ENCODE results near the gene DCANP1.

Gene DCANP1

DNA sequence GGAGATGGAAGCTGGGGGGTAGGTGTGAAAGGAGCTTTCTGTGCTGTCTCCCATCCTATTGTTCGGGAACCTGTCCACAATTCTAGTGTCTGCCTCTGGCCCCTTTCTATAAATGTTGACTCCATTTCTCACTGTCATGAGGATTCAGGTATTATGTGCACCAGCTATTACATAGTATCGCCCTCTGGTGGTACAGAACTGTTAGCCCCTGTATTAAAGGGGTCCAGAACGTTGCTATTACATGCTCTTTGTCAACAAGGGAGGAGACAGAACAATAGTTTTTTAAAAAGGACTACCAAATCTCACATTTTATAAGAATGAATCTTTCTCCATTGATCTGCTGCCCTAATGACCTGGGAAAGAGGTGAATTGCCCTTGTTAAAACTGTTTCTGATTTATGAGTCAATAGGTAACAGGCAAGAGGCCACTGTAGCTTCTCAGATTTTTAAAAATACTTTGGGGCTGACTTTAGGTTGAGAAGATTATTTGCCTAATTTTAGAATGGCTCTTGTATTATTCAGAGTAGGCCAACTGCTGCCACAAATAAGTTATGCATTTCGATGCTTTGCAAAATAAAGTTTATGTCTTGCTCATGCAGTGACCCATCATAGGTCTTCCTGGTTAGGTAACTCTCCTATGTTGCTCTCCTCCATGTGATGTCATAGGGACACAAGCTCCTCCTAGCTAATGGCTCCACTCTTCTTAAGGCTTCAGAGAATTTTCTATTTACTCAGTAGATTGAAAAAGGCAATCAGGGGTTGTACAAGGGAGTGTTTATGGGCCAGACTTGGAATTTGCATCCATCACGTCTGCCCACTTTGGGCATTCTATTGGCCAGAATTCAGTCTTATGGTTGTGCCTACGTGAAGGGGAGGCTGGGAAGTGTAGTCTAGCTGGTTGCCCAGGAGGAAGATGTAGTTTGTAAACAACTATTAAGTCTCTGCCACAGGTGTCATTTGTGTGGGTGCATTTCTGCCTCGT is 20.8 kb downstream of the DCANP1 start:
- DNase-seq (ENCODE audit: extremely low read depth in 1 of 2, low read depth in 1 of 2): no peak

DNA sequence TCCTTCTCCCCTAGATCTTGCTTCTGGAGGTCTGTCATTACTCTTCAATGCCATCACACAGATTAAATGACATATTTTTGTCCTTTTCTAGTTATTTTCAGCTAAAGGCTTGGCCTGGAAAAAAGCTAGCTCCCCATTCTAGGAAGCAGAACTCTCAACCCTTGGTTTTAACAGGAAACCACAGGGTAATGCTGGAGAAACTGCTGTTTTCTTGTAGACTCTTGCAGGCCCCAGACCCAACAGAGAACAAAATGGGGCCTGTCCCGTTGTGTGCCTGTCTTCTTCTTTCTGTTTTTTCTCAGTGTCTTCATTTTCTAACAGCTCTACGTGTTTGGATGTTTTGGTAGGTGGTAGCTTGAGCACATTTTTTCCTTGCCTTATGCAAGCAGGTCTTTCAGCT is 21.5 kb downstream of the DCANP1 start:
- no peak for DNase-seq (ENCODE audit: extremely low read depth in 1 of 2, low read depth in 1 of 2)

DNA sequence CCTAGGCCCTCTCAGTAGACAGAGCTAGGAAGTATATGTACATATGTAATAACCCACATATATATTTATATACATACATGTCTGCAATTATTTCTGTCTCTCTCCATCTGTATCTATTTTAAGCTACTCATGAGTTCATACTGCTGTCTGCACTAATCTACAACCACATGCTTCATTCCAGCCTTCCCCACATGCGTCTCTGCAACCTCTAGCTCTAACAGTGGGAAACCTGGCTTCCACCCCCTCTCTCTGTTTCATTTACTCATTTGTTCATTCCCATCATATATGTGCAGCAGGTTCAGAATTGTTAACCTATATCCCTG is 23.3 kb downstream of the DCANP1 start:
- no peak for DNase-seq (ENCODE audit: extremely low read depth in 1 of 2, low read depth in 1 of 2)

DNA sequence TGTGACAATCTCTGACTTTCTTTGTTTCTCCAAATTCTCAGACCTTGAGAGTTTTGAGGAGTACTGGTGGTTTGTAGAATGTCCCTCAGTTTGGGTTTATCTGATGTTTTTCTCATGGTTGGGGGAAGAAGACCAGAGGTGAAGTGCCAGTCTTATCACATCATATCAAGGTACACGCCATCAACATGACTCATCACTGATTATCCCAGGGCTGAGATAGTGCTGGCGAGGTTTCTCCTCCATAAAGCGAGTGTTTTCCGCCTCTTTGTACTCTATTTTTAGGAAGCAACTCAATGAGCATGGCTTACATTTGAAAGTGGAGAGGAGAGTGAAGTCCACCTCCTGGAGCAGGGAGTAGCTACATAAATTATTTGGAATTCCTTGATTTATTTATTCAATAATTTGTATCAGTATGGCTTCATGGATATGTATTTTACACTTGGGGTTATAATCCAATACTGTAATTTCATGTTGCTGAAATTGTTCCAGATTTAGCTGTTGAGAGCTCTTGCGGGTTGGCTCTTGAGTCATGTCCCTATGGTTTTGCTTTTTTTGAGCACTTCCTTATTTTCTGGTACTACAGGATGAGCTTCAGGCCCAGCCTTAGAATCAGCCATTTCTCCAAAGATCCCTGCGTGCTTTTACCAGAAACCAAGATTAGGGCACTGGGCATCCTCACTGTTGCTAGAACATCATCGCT is 23.9 kb downstream of the DCANP1 start:
- no peak for DNase-seq (ENCODE audit: extremely low read depth in 1 of 2, low read depth in 1 of 2)

DNA sequence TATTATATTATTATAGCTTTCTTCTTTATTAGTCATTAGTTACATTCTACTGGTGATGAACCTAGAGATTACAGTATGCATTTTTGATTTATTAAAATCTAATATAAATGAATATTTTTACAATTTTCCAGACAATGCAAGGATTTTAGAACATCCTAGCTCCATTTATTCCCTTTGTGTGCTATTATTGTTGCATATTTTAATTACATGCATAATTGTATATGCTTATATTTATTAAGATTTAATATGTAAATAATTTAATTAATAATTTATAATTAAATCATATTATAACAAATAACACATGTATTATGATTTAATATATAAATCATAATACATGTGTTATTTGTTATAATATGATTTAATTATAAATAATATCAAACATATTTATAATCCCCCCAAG is 24.7 kb downstream of the DCANP1 start:
- no peak for DNase-seq (ENCODE audit: extremely low read depth in 1 of 2, low read depth in 1 of 2)

DNA sequence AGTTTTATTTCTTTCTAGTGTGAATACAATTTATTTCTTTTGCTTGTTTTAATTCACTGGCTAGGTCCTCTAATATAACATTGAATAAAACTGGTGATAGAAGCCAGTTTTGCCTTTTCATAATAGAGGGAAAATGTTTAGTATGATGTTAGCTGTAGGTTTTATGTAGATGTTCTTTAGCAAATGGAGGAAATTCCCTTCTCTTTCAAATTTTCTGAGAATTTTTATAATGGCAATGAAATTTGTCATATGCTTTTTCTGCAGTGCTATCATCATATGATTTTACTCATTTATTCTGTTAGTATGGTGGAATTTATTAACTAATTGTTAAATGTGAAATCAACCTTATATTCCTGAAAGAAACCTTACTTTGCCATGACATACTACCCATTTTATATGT is 30.1 kb downstream of the DCANP1 start:
- no peak for DNase-seq (ENCODE audit: extremely low read depth in 1 of 2, low read depth in 1 of 2)

DNA sequence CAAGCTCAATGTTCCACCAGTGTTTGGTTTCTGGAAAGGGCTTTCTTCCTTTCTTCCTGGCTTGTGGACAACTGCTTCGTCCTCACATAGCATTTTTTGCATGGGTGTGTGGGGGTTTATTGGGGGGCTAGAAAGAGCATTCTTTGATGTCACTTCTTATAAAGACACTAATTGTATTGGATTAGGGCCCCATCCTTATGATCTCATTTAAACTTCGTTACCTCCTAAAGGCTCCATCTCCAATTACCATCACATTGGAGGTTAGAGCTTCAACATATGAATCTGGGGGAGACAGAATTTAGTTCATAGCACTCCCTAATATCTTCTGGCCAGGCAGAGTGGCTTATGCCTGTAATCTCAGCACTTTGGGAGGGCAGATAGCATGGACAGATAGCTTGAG is 42.1 kb downstream of the DCANP1 start:
- DNase-seq (ENCODE audit: extremely low read depth in 1 of 2, low read depth in 1 of 2): no peak

DNA sequence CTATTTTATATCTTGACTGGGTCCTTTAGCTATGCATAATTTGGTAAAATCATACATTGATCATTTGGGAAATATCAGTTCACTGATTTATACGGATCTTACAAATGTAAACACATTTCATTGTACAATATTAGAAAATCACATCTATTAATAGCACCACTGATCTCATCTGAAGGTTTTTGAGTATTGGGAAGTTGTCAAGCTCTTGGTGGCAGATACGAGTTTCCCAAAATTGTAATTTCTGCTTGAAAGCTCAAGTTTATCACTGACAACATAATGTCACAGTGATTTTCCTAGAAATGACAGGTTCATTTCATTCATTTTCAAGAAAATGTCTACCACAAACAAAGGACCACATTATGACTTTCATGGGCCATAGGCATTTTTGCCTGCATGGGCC is 45.1 kb downstream of the DCANP1 start:
- DNase-seq (ENCODE audit: extremely low read depth in 1 of 2, low read depth in 1 of 2): no peak

DNA sequence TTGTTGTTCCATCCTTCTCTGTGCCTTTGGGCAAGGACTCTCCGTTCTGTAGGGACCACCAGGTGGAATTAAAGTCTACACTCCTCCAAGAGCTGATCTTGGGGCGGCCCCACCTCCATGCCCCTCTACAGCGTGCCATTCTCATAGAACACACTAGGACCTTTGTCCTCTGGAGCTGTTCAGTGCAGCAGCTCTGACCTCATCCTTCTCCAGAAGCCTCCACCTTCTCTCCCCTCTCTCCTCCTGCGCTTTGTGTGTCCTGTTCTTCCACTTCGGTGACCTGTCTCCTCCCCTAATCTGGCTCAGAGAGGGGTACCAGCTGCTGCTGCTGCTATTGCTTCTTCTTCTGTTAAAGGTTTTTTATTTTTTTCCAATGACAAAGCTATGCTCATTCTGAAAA is 46.3 kb downstream of the DCANP1 start:
- no peak for DNase-seq (ENCODE audit: extremely low read depth in 1 of 2, low read depth in 1 of 2)

DNA sequence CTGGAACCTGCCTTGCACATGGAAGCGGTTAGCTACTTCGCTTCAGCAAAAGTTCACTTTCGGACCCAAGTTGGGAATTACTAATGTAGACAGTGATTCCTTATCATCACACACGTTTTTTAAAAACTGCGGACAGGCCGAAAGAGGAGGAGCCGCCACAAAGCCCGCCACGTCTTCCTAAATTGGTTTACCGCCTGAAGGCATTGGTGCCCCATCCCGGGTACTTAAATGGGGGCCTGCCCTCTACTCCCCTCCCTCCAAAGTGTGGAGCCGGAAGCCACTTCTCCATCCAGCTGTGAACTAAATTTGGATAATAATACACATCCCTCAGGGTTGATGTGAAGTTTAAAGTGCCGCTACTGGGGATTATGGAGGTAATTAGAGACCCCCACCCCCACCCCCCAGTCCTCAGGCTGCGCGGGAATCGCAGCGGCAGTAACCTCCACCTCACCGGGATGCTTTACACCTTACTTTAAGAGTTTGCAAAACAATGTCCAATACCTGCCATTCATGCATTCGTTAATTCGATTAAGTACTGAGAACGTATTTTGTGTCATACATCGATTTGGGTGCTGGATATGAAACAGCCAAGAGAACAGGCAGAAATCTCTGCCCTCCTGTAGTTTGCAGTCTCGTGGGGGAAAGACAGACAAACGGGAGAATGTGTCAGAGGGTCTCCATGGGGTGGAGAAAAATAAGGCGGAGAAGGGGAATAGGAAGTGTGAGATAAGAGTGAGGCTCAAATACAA is 47.2 kb downstream of the DCANP1 start:
- no peak for DNase-seq (ENCODE audit: extremely low read depth in 1 of 2, low read depth in 1 of 2)

DNA sequence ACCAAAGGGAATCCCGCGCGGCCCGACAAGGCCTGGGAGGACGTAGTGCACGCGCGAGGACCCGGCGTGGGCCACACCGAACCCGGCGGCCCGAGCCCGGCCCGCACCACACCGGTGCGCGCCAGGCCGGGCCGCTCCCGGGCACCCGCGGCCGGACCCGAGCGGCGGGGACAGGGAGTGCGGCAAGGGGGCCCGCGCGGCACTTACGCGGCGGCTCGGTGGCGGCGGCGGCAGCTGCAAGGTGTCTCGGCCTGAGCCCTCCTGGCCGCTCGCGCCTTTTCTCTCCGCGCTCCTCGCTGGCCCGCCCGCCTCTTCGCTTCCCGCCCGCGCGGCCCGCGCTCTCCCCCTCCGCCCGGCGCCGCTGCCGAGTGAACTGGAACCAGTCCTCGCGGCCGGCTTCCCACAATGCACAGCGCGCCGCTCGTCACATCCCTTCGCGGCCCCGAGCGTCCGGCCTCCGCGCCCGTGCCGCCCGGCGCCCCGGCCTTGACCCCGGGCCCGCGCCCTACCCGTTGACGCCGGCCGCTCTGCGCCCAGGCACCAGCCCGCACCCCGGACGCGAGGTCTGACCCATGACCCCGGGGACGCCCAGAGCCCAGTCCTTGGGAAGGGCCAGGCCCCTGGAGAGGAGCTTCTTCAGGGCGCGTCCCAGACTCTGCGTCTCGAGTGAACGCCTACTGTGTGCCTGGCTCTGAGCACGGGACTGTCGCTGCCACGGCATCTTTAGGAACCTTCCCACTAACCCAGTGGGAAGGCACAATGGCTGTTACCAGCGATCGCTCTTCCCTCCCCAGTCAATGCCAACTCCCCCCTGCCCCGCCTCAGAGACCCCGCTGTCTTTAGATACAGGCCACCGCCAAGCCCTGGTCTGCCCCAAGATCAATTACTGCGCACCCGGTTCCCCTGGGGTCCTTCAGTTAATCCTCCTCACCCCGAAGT is 48.0 kb downstream of the DCANP1 start, which contains the start of gene MACROH2A1:
TSS of gene MACROH2A1 (minus strand) at position 377 of the 939 bp plus-strand sequence. CDS start 10,138 bp downstream, outside the sequence.
- DNase-seq (ENCODE audit: extremely low read depth in 1 of 2, low read depth in 1 of 2): peak; percentile 64 to 66

DNA sequence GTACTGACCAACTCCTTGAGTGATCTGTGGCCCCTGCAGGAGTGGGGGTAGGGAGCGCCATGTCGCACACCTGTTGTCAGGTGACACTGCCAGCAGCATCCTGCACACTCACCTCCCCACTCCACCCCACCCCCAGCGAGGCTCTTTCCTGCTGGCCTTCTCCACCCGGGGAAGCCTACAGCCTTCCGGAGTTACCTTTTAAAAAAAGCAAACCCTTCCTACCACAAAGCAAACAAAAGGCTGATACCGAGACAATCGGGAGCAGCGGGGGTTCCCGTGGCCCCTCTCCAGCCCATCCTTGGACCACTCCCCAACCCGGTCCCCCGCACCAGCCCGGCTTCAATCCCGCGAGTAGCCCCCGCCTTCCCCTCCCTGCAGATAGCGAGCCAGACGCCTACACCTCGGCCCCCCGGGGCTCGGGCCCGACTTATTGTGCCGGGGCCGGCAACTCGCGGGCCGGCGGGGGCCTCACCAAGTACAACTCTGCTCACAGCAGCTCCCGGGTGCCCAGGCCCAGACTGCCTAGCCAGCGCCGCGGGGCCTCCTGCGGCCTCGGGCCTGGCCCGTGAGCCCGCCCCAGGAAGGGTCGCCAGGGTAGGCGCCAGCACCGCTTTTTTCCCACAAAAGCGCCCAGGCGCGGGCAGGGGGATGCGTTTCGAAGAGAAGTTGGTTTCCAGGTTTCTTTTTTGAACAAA is 48.8 kb downstream of the DCANP1 start:
- DNase-seq (ENCODE audit: extremely low read depth in 1 of 2, low read depth in 1 of 2): peak in 1 of 2 donors; percentile 15

DNA sequence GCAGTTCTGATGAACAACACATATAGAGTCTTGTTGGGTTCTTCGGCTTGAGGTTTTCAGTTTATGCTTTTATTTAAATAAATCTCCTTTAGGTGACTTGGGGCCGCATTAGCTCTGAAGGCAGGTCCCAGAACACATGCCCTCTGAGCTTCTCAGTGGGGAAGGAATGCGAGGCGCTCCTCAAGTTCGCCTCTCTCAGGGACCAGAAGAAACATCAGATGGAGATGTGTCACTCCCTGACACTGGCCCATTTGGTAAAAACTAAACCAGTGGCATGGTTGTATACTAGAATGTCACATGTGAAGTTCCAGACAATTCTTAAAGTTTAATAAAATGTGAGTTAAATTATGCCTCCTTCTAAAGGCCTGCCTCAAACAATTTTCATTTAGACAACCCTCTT is 50.1 kb downstream of the DCANP1 start:
- DNase-seq (ENCODE audit: extremely low read depth in 1 of 2, low read depth in 1 of 2): no peak

DNA sequence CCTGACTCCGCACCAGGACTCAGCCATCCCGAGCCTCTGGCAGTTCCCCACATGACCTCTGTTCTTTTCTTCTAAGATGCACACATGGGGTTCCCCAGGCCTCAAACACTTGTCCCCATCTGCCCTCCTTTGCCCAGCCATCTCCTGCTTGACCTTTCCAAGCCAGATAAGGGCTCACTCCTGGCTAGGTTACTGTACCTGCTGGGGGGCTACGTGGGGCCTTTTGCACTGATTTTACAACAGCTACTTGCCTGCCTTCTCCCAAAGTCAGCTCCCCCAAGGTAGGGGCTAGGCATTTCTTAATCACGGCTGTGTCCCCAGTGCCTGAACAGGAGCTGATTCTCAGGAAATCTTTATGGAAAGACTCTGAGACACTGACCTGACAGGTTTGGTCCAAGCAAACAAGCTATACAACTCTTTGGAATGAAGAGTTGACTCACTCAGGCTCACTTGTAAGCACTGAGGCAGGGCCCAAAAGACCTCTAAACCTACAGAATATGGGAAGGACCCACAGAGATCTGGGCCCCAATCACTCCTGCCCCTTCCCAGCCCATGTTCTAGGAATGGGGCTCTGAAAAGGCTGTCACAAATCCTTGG is 50.6 kb downstream of the DCANP1 start:
- DNase-seq (ENCODE audit: extremely low read depth in 1 of 2, low read depth in 1 of 2): no peak

DNA sequence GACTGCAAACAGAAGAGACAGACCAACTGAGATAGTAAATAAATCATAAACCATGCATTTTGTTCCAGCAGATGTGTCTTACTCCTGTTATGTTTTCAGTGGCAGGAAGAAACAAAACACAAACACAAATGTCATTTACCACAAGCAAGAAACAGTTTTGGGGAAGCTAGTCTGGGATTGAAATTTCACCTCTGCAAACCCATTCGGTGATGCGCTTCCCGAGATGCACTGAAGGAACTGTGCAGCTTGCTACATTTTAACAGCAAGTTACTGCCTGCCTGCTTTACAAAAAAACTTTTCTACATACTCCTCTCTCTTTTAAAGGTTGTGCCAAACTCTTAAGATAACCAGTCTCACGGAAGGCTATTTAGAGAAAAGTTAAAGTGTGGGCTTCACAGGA is 51.3 kb downstream of the DCANP1 start:
- no peak for DNase-seq (ENCODE audit: extremely low read depth in 1 of 2, low read depth in 1 of 2)

DNA sequence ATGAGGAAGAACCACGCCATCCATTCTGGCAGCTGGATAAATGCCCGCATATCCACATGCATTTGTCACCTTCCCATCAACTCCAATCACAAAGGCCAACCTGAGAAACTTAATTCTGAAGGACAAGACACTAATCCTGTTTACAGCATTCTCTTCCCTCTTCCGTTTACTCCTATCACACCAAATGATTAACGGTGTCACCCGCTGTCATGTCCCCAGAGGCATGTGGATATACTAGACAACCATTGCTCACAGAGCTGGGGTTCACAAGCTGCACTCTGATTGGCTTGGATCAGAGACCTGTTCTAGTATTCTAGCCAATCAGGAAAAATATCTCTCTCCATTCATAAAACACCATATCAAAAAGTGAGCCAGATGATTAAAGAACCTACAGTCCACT is 51.7 kb downstream of the DCANP1 start:
- no peak for DNase-seq (ENCODE audit: extremely low read depth in 1 of 2, low read depth in 1 of 2)
